Measurements from ENCODE around the gene HES6.

Gene HES6

GRCh38 chr2:238203094-238203972 lies 36.5 kb downstream of the HES6 start, which contains the start of gene ILKAP:
TSS of gene ILKAP (minus strand) at chr2:238203695. CDS start at chr2:238203553, 142 bp downstream.
- Histone ChIP-seq H3K9me3 (ENCODE audit: insufficient read depth, low read depth, low read length) (no peaks in the 10 kb centered on the region), H4K20me1 (ENCODE audit: insufficient read depth, low read length, poor library complexity, severe bottlenecking) (peaks cover 46% of the 10 kb centered on the region), H3K27me3 (ENCODE audit: insufficient read depth, low read length, poor library complexity, severe bottlenecking) (no peaks in the 10 kb centered on the region), H3K4me2 (ENCODE audit: low read depth, low read length, poor library complexity, severe bottlenecking) (peak within 1 kb of the TSS; percentile 98), H2AFZ (ENCODE audit: low read length) (peak within 1 kb of the TSS; percentile 74), H3F3A (ENCODE audit: low read depth) (no peaks in the 10 kb centered on the region), H3K36me3 (ENCODE audit: insufficient read depth, low read length) (no peaks in the 10 kb centered on the region), H3K4me3 (ENCODE audit: low read length, poor library complexity, severe bottlenecking) (peak within 1 kb of the TSS; percentile 91), H3K79me2 (ENCODE audit: insufficient read depth, low read length) (peaks cover 51% of the 10 kb centered on the region), H3K9ac (ENCODE audit: low read depth, low read length, poor library complexity, severe bottlenecking) (peak within 1 kb of the TSS; percentile 86), H3K9me2 (replicated peaks; ENCODE audit: low read depth, low read length) (no peaks in the 10 kb centered on the region), H3K4me1 (ENCODE audit: insufficient read depth, low read length, poor library complexity, severe bottlenecking) (peaks cover 52% of the 10 kb centered on the region)
- TF ChIP-seq CTCF (conservative IDR thresholded peaks at IDR 0.05; ENCODE audit: low read length), result no peak

- Histone ChIP-seq H3K4me3 (ENCODE audit: low read length, poor library complexity, severe bottlenecking) (peak overlapping the region; percentile 91), H3K9ac (ENCODE audit: low read depth, low read length, poor library complexity, severe bottlenecking) (peak overlapping the region; percentile 86), H3K27me3 (ENCODE audit: insufficient read depth, low read length, poor library complexity, severe bottlenecking) (no peaks in the 10 kb centered on the region), H3K79me2 (ENCODE audit: insufficient read depth, low read length) (peaks cover 60% of the 10 kb centered on the region), H4K20me1 (ENCODE audit: insufficient read depth, low read length, poor library complexity, severe bottlenecking) (peaks cover 54% of the 10 kb centered on the region), H3K36me3 (ENCODE audit: insufficient read depth, low read length) (no peaks in the 10 kb centered on the region), H2AFZ (ENCODE audit: low read length) (peak overlapping the region; percentile 16; the same call in 1 of the 2 replicates), H3K4me2 (ENCODE audit: low read depth, low read length, poor library complexity, severe bottlenecking) (peak overlapping the region; percentile 98), H3F3A (ENCODE audit: low read depth) (no peaks in the 10 kb centered on the region), H3K9me3 (ENCODE audit: insufficient read depth, low read depth, low read length) (no peaks in the 10 kb centered on the region), H3K4me1 (ENCODE audit: insufficient read depth, low read length, poor library complexity, severe bottlenecking) (peaks cover 60% of the 10 kb centered on the region), H3K9me2 (replicated peaks; ENCODE audit: low read depth, low read length) (no peaks in the 10 kb centered on the region)
- TF ChIP-seq CTCF (conservative IDR thresholded peaks at IDR 0.05; ENCODE audit: low read length), result no peak
- TF ChIP-seq EZH2phosphoT487 (IDR thresholded peaks at IDR 0.05; ENCODE audit: borderline replicate concordance), result no peak
Observed at GRCh38 chr2:238202326-238203093, 37.3 kb downstream of the HES6 start.

GRCh38 chr2:238190445-238190844 lies 49.4 kb downstream of the HES6 start:
- Histone ChIP-seq H3K79me2 (ENCODE audit: insufficient read depth, low read length) (peaks cover 14% of the 10 kb centered on the region), H3F3A (ENCODE audit: low read depth) (no peaks in the 10 kb centered on the region)

More at GRCh38 chr2:238190445-238190844, 49.4 kb downstream of the HES6 start:
- no peaks in the 10 kb centered on the region for H3K9me3 ChIP-seq (ENCODE audit: insufficient read depth, low read depth, low read length)
- H3K36me3 ChIP-seq (ENCODE audit: insufficient read depth, low read length), result peaks cover 91% of the 10 kb centered on the region
- H3K4me3 ChIP-seq (ENCODE audit: low read length, poor library complexity, severe bottlenecking), result no peak overlapping the region
- no peaks in the 10 kb centered on the region for H3K9me2 ChIP-seq (replicated peaks; ENCODE audit: low read depth, low read length)
- peaks cover 12% of the 10 kb centered on the region for H4K20me1 ChIP-seq (ENCODE audit: insufficient read depth, low read length, poor library complexity, severe bottlenecking)
- no peak for TF ChIP-seq CTCF (conservative IDR thresholded peaks at IDR 0.05; ENCODE audit: low read length)
- TF ChIP-seq EZH2phosphoT487 (IDR thresholded peaks at IDR 0.05; ENCODE audit: borderline replicate concordance), result no peak
- no peak overlapping the region for H2AFZ ChIP-seq (ENCODE audit: low read length)
- no peak overlapping the region for H3K9ac ChIP-seq (ENCODE audit: low read depth, low read length, poor library complexity, severe bottlenecking)
- H3K4me1 ChIP-seq (ENCODE audit: insufficient read depth, low read length, poor library complexity, severe bottlenecking), result no peaks in the 10 kb centered on the region
- H3K27me3 ChIP-seq (ENCODE audit: insufficient read depth, low read length, poor library complexity, severe bottlenecking), result no peaks in the 10 kb centered on the region
- no peak overlapping the region for H3K4me2 ChIP-seq (ENCODE audit: low read depth, low read length, poor library complexity, severe bottlenecking)

Data from Loucy (cell line).